Measurements from ENCODE around the gene FXYD7.
"Not testable (repeated sequence)": the region's sequence is repeated elsewhere in the genome, so short reads cannot be mapped to it uniquely, and the experiment has no call there.

FXYD7 gene

DNA sequence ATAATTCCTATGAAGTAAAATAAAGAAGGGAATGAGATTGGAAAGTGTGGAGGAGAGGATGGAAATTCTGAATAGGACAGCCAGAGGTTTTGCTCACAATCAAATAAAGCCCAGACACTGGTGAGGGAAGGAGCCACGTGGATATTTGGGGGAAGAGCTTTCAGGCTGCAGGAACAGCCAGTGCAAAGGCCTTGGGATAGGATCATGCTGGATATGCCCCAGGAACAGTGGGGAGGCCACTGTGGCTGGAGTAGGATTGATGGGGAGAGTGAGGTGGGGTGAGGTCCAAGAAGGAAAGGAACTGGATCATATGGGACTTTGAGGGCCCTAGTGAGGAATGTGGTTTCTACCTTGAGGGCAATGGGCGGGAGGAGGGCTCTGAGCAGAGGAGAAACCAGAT lies 7.4 kb downstream of the FXYD7 start:
- Histone ChIP-seq H3K27me3 (ENCODE audit: control insufficient read depth, insufficient read depth, low read length) (no peaks in the 10 kb centered on the region), H3K4me3 (ENCODE audit: low read depth, low read length) (no peak overlapping the region), H3K9me3 (ENCODE audit: control insufficient read depth, insufficient read depth, low read depth, low read length) (no peaks in the 10 kb centered on the region), H3K27ac (ENCODE audit: low read depth, low read length) (no peak overlapping the region), H3K4me1 (ENCODE audit: control insufficient read depth, insufficient read depth, low read length) (peaks cover 27% of the 10 kb centered on the region), H3K36me3 (ENCODE audit: control insufficient read depth, insufficient read depth, low read length) (no peaks in the 10 kb centered on the region), H3K9ac (ENCODE audit: low read length) (no peak overlapping the region)

DNA sequence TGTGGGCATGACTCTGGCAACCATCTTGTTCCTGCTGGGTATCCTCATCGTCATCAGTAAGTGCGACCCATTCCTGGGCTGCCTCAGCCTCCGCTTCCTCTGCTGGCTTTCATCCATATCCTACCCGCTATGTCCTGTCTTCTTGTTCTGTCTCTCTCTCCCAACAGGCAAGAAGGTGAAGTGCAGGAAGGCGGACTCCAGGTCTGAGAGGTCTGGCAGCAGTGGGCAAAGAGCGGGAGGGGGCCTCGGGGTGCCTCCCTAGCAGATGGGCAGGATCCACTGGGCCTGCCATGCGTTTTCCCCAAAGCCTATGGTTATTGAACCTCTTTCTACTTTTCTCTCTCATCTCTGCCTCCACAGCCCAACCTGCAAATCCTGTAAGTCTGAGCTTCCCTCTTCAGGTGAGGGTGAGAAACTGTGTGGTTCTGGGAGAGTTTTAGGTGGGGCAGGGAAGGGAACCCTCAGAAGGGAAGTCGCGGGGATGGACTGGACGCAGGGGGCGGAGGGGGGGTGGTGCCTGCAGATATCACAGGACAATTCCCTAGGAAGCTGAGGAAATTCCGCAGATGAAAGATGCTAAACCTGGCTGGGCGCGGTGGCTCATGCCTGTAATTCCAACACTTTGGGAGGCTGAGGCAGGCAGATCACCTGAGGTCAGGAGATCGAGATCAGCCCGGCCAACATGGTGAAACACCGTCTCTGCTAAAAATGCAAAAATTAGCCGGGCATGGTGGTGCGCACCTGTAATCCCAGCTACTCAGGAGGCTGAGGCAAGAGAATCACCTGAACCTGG lies 8.4 kb downstream of the FXYD7 start:
- peaks cover 33% of the 10 kb centered on the region for H3K4me1 ChIP-seq (ENCODE audit: control insufficient read depth, insufficient read depth, low read length)
- no peak overlapping the region for H3K4me3 ChIP-seq (ENCODE audit: low read depth, low read length)
- H3K27ac ChIP-seq (ENCODE audit: low read depth, low read length), result no peak overlapping the region
- no peaks in the 10 kb centered on the region for H3K9me3 ChIP-seq (ENCODE audit: control insufficient read depth, insufficient read depth, low read depth, low read length)
- no peaks in the 10 kb centered on the region for H3K27me3 ChIP-seq (ENCODE audit: control insufficient read depth, insufficient read depth, low read length)
- H3K36me3 ChIP-seq (ENCODE audit: control insufficient read depth, insufficient read depth, low read length), result no peaks in the 10 kb centered on the region
- H3K9ac ChIP-seq (ENCODE audit: low read length), result peak overlapping the region; percentile 12

DNA sequence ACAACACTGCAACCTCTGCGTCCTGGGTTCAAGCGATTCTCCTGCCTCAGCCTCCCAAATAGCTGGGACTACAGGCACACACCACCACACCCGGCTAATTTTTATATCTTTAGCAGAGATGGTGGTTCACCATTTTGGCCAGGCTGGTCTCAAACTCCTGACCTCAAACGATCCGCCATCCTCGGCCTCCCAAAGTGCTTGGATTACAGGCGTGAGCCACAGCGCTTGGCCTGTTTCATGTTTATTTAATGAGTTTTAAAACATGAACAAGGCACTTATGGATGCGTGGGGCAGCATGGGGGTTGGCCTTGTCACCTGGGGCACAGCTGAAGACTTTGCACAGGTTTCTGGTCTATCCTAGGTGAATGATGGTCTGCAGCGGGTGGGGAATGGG lies 10.1 kb downstream of the FXYD7 start:
- H3K9me3 ChIP-seq (ENCODE audit: control insufficient read depth, insufficient read depth, low read depth, low read length); H3K27me3 ChIP-seq (ENCODE audit: control insufficient read depth, insufficient read depth, low read length); H3K27ac ChIP-seq (ENCODE audit: low read depth, low read length); H3K9ac ChIP-seq (ENCODE audit: low read length): not testable (repeated sequence)
- H3K4me1 ChIP-seq (ENCODE audit: control insufficient read depth, insufficient read depth, low read length), result peaks cover 33% of the 10 kb centered on the region
- peaks cover 16% of the 10 kb centered on the region for H3K36me3 ChIP-seq (ENCODE audit: control insufficient read depth, insufficient read depth, low read length)
- peak overlapping the region; percentile 81; the same call in 1 of the 2 replicates for H3K4me3 ChIP-seq (ENCODE audit: low read depth, low read length)

DNA sequence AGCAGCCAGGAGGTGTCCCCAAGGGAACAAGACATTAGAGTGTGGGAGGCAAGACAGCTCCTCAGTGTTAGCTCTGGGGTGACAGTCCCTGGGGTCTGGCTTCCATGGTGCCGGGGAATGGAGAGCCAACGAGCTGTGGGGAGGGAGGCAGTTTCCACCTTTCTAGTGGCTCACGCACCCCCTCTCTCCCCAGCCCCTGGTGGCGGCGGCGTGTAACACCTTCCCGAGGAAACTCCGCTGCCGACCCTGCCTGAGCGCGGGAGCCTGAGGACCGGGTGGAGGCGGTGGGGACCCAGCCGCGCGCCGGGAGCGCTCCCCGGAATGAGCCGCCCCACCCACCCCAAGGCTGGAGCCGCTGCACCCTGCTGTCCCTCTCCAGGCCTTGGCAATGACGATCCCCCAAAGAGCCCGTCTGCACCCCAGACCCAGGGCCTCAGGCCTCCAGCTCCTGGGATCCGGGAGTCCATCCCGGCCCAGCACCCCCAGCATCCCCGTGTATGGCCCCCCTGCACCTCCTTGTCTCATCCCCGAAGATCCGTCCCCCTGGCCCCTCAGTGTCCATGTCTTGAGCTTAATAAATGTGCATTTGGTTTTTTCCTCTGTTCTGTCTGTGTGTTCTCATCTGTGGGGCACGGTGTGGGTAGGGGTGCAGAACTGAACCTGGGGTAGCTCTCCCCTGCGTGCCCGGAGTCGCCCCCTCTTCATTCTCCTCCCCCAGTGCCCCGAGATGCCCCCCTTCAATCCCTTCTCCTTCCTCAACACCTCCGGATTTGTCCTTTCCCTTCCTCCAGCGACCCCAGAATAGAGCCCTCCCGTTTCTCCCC lies 10.9 kb downstream of the FXYD7 start:
- H3K27me3 ChIP-seq (ENCODE audit: control insufficient read depth, insufficient read depth, low read length), result no peaks in the 10 kb centered on the region
- peak overlapping the region; percentile 74 for H3K9ac ChIP-seq (ENCODE audit: low read length)
- peaks cover 33% of the 10 kb centered on the region for H3K4me1 ChIP-seq (ENCODE audit: control insufficient read depth, insufficient read depth, low read length)
- H3K36me3 ChIP-seq (ENCODE audit: control insufficient read depth, insufficient read depth, low read length), result peaks cover 24% of the 10 kb centered on the region
- no peaks in the 10 kb centered on the region for H3K9me3 ChIP-seq (ENCODE audit: control insufficient read depth, insufficient read depth, low read depth, low read length)
- H3K27ac ChIP-seq (ENCODE audit: low read depth, low read length), result no peak overlapping the region; the same call in 1 of the 2 replicates
- peak overlapping the region; percentile 81 for H3K4me3 ChIP-seq (ENCODE audit: low read depth, low read length)

DNA sequence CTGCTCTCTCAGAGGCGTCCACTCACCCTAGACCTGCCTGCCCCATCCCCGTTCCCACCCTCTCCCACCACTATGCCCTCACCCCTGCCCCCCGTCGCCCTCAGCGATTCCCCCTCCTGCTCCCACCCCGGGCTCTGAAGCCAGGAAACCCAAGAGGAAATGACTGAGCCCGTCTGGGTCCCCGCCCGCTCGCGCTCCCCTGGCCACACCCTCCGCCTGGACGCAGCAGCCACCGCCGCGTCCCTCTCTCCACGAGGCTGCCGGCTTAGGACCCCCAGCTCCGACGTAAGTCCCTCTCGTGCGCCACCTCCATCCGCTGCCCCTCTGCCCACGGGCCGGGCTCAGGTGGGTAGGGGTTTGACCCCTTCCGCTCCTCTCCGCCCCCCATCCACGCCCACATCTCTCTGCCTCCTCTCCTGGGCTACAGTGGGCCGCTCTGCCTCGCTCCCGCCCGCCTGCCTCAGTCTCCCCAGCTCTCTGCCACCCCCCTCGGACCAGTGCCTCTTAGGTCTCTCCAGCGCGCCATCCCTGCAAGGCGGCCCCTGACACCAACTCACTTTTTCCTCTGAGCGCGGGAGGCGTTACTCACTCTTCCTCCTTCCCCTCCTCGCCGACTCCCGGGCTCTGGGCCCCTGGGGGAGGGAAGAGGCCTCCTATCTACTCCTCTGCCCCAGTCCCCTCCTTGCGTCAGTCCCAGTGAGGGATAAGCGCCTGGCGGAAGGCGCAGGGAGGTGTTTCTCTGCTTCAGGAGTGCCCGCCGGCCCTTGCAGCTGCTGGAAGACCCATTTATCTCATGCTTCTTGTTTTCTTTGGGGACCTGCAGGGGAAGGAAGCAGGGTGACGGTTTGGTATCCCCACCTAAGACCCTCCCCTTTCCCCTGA lies 11.7 kb downstream of the FXYD7 start, which contains the start of gene FXYD5:
Gene FXYD5 (plus strand): TSS at position 211 of the 882 bp plus-strand sequence. CDS start 816 bp downstream, outside the sequence.
- Histone ChIP-seq H3K9me3 (ENCODE audit: control insufficient read depth, insufficient read depth, low read depth, low read length) (no peaks in the 10 kb centered on the region), H3K27ac (ENCODE audit: low read depth, low read length) (peak within 1 kb of the TSS; percentile 18; the same call in 1 of the 2 replicates), H3K9ac (ENCODE audit: low read length) (peak within 1 kb of the TSS; percentile 74), H3K36me3 (ENCODE audit: control insufficient read depth, insufficient read depth, low read length) (peaks cover 32% of the 10 kb centered on the region), H3K27me3 (ENCODE audit: control insufficient read depth, insufficient read depth, low read length) (no peaks in the 10 kb centered on the region), H3K4me1 (ENCODE audit: control insufficient read depth, insufficient read depth, low read length) (peaks cover 33% of the 10 kb centered on the region), H3K4me3 (ENCODE audit: low read depth, low read length) (peak within 1 kb of the TSS; percentile 81)

DNA sequence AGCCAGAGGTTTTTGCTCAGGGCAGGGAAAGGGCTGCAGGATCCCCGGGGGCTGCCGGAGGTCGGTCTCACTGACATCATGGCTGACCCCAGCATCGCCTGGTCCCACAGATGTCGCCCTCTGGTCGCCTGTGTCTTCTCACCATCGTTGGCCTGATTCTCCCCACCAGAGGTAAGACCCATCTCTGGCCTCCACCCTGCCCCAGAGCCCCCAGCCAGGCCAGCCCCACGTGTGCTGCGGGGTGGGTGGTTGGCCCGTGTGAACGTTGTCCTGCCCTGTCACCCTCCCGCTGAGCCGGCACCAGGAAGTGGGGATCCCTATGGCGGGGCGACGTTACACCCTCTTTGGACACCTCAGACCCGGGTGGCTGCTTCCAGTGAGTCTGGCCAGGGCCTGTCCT lies 12.4 kb downstream of the FXYD7 start:
- Histone ChIP-seq H3K27ac (ENCODE audit: low read depth, low read length) (peak overlapping the region; percentile 18; the same call in 1 of the 2 replicates), H3K9ac (ENCODE audit: low read length) (peak overlapping the region; percentile 74), H3K9me3 (ENCODE audit: control insufficient read depth, insufficient read depth, low read depth, low read length) (no peaks in the 10 kb centered on the region), H3K36me3 (ENCODE audit: control insufficient read depth, insufficient read depth, low read length) (peaks cover 38% of the 10 kb centered on the region), H3K4me3 (ENCODE audit: low read depth, low read length) (peak overlapping the region; percentile 81), H3K4me1 (ENCODE audit: control insufficient read depth, insufficient read depth, low read length) (peaks cover 31% of the 10 kb centered on the region), H3K27me3 (ENCODE audit: control insufficient read depth, insufficient read depth, low read length) (no peaks in the 10 kb centered on the region)

DNA sequence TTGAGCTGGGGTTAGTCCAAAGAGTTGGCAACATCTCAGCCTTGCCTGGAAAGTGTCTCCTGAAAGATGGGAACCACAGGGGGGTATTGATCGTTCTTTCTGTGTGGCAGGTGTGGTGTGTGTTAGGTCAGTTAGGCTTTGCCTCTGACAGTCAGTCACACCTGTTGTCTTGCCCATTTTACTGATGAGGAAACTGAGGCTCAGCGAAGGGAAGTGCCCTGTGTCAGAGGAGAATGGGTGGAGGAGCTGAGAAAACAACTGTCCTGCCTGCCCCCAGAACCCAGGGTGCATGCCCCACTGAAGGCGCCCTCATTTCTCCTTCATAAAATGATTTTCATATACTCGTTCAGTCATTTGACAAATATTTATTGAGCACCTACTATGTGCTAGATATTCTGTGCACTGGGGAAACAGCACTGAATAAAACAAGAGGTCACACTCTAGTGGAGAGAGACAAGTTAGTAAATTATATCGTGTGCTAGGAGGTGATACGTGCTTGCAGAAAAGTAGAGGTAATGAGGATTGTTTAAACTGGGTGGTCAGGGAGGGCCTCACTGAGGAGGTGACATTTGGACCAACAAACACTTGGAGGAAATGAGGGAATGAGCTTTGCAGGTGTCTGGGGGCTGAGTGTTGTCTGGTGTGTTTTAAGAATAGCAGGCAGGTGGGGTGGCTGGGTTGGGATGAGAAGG lies 13.1 kb downstream of the FXYD7 start:
- H3K27ac ChIP-seq (ENCODE audit: low read depth, low read length), result no peak overlapping the region
- H3K27me3 ChIP-seq (ENCODE audit: control insufficient read depth, insufficient read depth, low read length), result no peaks in the 10 kb centered on the region
- H3K36me3 ChIP-seq (ENCODE audit: control insufficient read depth, insufficient read depth, low read length), result peaks cover 45% of the 10 kb centered on the region
- H3K9me3 ChIP-seq (ENCODE audit: control insufficient read depth, insufficient read depth, low read depth, low read length), result no peaks in the 10 kb centered on the region
- peak overlapping the region; percentile 74 for H3K9ac ChIP-seq (ENCODE audit: low read length)
- peaks cover 24% of the 10 kb centered on the region for H3K4me1 ChIP-seq (ENCODE audit: control insufficient read depth, insufficient read depth, low read length)
- H3K4me3 ChIP-seq (ENCODE audit: low read depth, low read length), result peak overlapping the region; percentile 81

DNA sequence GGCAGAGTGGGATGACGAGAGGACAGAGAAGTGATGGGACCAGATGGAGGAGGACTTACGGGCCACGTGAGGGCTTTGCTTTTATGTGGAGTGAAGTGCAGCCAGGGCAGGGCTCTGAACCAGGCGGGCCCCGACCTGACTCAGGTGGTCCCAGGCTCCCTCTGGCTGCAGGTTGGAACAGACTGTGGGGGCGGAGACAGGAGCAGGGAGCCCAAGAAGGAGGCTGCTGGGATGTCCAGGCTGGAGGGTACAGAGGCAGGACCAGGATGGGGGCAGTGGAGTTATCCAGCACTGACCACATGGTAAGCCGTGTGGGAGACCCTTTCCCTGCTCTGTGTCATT lies 13.6 kb downstream of the FXYD7 start:
- H3K9ac ChIP-seq (ENCODE audit: low read length), result no peak overlapping the region
- H3K4me1 ChIP-seq (ENCODE audit: control insufficient read depth, insufficient read depth, low read length), result peaks cover 19% of the 10 kb centered on the region
- H3K27ac ChIP-seq (ENCODE audit: low read depth, low read length), result no peak overlapping the region
- H3K9me3 ChIP-seq (ENCODE audit: control insufficient read depth, insufficient read depth, low read depth, low read length), result no peaks in the 10 kb centered on the region
- H3K4me3 ChIP-seq (ENCODE audit: low read depth, low read length), result no peak overlapping the region
- peaks cover 51% of the 10 kb centered on the region for H3K36me3 ChIP-seq (ENCODE audit: control insufficient read depth, insufficient read depth, low read length)
- H3K27me3 ChIP-seq (ENCODE audit: control insufficient read depth, insufficient read depth, low read length), result no peaks in the 10 kb centered on the region

DNA sequence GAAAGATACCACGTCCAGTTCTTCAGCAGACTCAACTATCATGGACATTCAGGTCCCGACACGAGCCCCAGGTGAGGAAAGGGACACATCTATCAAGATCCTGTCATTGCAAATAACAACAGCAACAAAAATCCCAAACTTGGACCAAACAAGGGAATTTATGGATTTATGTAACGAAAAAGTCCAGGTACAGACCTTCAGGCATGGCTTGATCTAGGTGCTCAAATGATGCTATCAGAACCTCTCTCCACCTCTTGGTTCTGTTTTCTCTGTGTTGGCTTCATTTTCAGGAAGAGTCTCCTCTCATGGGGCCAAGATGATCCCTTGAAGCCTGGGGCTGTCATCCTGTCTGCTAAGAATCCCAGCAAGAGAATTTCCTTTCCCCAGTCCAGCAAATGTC lies 14.4 kb downstream of the FXYD7 start:
- Histone ChIP-seq H3K4me3 (ENCODE audit: low read depth, low read length) (no peak overlapping the region), H3K27me3 (ENCODE audit: control insufficient read depth, insufficient read depth, low read length) (no peaks in the 10 kb centered on the region), H3K27ac (ENCODE audit: low read depth, low read length) (no peak overlapping the region), H3K36me3 (ENCODE audit: control insufficient read depth, insufficient read depth, low read length) (peaks cover 58% of the 10 kb centered on the region), H3K4me1 (ENCODE audit: control insufficient read depth, insufficient read depth, low read length) (peaks cover 17% of the 10 kb centered on the region), H3K9ac (ENCODE audit: low read length) (no peak overlapping the region), H3K9me3 (ENCODE audit: control insufficient read depth, insufficient read depth, low read depth, low read length) (no peaks in the 10 kb centered on the region)

DNA sequence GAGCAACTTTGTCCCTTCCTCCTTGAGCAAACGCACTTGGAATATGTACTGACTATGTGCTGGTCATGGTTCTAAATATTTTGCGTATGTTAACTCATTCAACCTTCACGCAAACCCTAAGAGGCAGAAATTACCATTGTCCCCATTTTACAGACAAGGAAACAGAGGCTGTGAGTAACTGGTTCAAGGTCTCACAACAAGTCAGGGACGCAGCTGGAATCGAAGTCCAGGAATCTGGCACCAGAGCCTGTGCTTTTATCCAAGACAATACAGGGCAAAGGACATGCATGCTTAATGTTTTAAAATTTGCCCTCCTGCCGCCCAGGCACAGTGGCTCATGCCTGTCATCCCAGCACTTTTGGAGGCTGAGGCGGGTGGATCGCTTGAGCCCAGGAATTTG lies 16.6 kb downstream of the FXYD7 start:
- peaks cover 15% of the 10 kb centered on the region; the same call in 1 of the 2 replicates for H3K9me3 ChIP-seq (ENCODE audit: control insufficient read depth, insufficient read depth, low read depth, low read length)
- H3K27me3 ChIP-seq (ENCODE audit: control insufficient read depth, insufficient read depth, low read length), result no peaks in the 10 kb centered on the region
- H3K4me3 ChIP-seq (ENCODE audit: low read depth, low read length), result no peak overlapping the region
- H3K4me1 ChIP-seq (ENCODE audit: control insufficient read depth, insufficient read depth, low read length), result peaks cover 7% of the 10 kb centered on the region; the same call in 1 of the 2 replicates
- no peak overlapping the region for H3K9ac ChIP-seq (ENCODE audit: low read length)
- no peak overlapping the region for H3K27ac ChIP-seq (ENCODE audit: low read depth, low read length)
- peaks cover 80% of the 10 kb centered on the region for H3K36me3 ChIP-seq (ENCODE audit: control insufficient read depth, insufficient read depth, low read length)

Measured in HUES6 (cell line).